ENCODE measurements around the gene CEPT1. TPM values are rescaled to one million over a fixed set of nuclear protein-coding genes. Genes with fewer than 3 reads are reported as not detected.

Gene CEPT1
- total and polyA plus RNA-seq, 2 of the 8 experiments (the other 6 are each of a cell fraction or from before 2014, with no cell fraction given): 18.5 to 28.6 TPM

DNA sequence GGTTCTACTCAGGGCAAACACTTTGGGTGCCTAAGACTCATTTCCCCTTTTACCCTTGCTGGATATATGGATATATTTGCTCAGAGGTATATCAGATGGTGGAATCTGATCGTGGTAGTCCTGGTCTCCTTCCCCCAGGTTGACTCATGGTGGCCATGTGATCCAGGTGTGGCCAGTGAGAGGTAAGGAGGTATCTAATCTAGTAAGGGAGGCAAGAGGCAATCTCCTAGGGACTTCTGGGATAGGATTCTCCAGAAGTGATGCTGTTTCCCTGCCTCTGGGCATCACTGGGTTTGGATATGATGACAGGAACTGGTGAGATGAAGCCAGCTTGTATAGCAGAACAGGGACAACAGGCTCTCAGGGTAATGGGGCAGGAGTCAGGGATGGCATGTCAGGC, 68.9 kb downstream of the CEPT1 start:
- H3K4me3 ChIP-seq (ENCODE audit: extremely low read depth in 1 of 4, insufficient read depth in 2 of 4, low read depth in 3 of 4, low read length in 4 of 4): no peak overlapping the region
- H2BK5ac ChIP-seq (ENCODE audit: low read depth, low read length): no peak overlapping the region
- H2BK20ac ChIP-seq (ENCODE audit: low read length): no peak overlapping the region
- H2AK5ac ChIP-seq (ENCODE audit: low read depth, low read length): no peak overlapping the region
- no peak overlapping the region for H3K9ac ChIP-seq (replicated peaks in 1 of 4; ENCODE audit: extremely low read depth in 1 of 4, low read depth in 3 of 4, low read length in 3 of 4)
- no peaks in the 10 kb centered on the region for H3K36me3 ChIP-seq (ENCODE audit: control insufficient read depth in 2 of 4, insufficient read depth in 4 of 4, low read length in 3 of 4)
- H3K4me2 ChIP-seq (ENCODE audit: insufficient read depth in 1 of 2, low read depth in 2 of 2, low read length in 2 of 2): no peak overlapping the region
- DNase-seq (ENCODE audit: low read depth in 1 of 2, low spot score in 2 of 2) (no peak), FAIRE-seq (no peak)
- H2BK12ac ChIP-seq (ENCODE audit: low read depth, low read length): no peak overlapping the region
- H4K8ac ChIP-seq (ENCODE audit: extremely low read depth, insufficient read depth, low read length): no peak overlapping the region
- WGBS, 2 experiments (ENCODE audit: extremely low coverage in 1 of 2, insufficient coverage in 1 of 2, insufficient read length in 1 of 2, insufficient replicate concordance in 2 of 2, low coverage in 1 of 2, low lambda C conversion rate in 2 of 2, missing lambda C conversion rate in 1 of 2): 87% methylated on average over 1 of the region's 1 CpG; no CpG with 5 or more reads in 1 of the 2 experiments
- ChIA-PET POLR2A (ENCODE audit: partially characterized antibody) (no interaction called here), CTCF (ENCODE audit: partially characterized antibody) (interaction anchor here (2.4 kb wide), 1 partner anchor 10 kb away, joined by 8 read pairs; no protein-coding TSS in a partner anchor)
- no peak overlapping the region for H4K91ac ChIP-seq (replicated peaks; ENCODE audit: insufficient read length, low read length)
- no peak overlapping the region for H3K27ac ChIP-seq (ENCODE audit: low read depth, low read length)
- H3K9me3 ChIP-seq (ENCODE audit: insufficient read depth in 2 of 2, low read depth in 1 of 2, low read length in 1 of 2): no peaks in the 10 kb centered on the region
- no peak overlapping the region for H2AFZ ChIP-seq (ENCODE audit: low read length)
- no peak overlapping the region for H3K23ac ChIP-seq (ENCODE audit: insufficient read length)
- no peak overlapping the region for H3K4ac ChIP-seq (replicated peaks; ENCODE audit: insufficient read length, low read depth, low read length)
- no peak overlapping the region for H2BK120ac ChIP-seq (replicated peaks; ENCODE audit: low read depth, low read length)
- no peak overlapping the region for H4K5ac ChIP-seq (ENCODE audit: insufficient read length, low read depth, low read length)
- H3K27me3 ChIP-seq (replicated peaks in 1 of 4; ENCODE audit: control insufficient read depth in 3 of 4, extremely low read depth in 1 of 4, insufficient read depth in 3 of 4, low read length in 3 of 4): peaks cover 15 to 22% (median 17%) of the 10 kb centered on the region in 4 experiments
- no peak overlapping the region for H3K18ac ChIP-seq (ENCODE audit: extremely low read depth, low read length)
- no peaks in the 10 kb centered on the region for H4K20me1 ChIP-seq (replicated peaks in 1 of 2; ENCODE audit: control insufficient read depth in 1 of 2, insufficient read depth in 2 of 2, low read length in 2 of 2)
- no peaks in the 10 kb centered on the region for H3K79me2 ChIP-seq (ENCODE audit: control insufficient read depth in 1 of 2, insufficient read depth in 2 of 2, low read length in 2 of 2)
- peaks cover 0 to 3% (median 1%) of the 10 kb centered on the region in 4 experiments; a peak in 3 of 7 replicates for H3K4me1 ChIP-seq (replicated peaks in 1 of 4; ENCODE audit: control insufficient read depth in 3 of 4, insufficient read depth in 4 of 4, low read length in 3 of 4)
- H3K56ac ChIP-seq (replicated peaks; ENCODE audit: insufficient read length, low read depth, low read length): no peak overlapping the region
- no peaks in the 10 kb centered on the region for H3K79me1 ChIP-seq (ENCODE audit: low read depth, low read length)
- H3K23me2 ChIP-seq (ENCODE audit: low read depth, low read length): no peaks in the 10 kb centered on the region; the same call in 1 of the 2 replicates
- H2BK15ac ChIP-seq (ENCODE audit: low read length): no peak overlapping the region
- no peak overlapping the region for H3K14ac ChIP-seq (ENCODE audit: insufficient read length)
- TF ChIP-seq EGR1 (IDR thresholded peaks at IDR 0.05; ENCODE audit: borderline replicate concordance, low read depth, low read length) (no peak), TAF1 (IDR thresholded peaks at IDR 0.05; ENCODE audit: low read depth, low read length) (no peak), BCL11A (IDR thresholded peaks at IDR 0.05; ENCODE audit: low read depth in 2 of 2, low read length in 2 of 2) (no peak), YY1 (IDR thresholded peaks at IDR 0.05; ENCODE audit: low read depth, low read length) (no peak), NANOG (IDR thresholded peaks at IDR 0.05; ENCODE audit: insufficient read depth, low read depth, low read length, poor library complexity, severe bottlenecking) (no peak), BRCA1 (IDR thresholded peaks at IDR 0.05; ENCODE audit: low read depth, low read length) (no peak), RBBP5 (IDR thresholded peaks at IDR 0.05; ENCODE audit: borderline replicate concordance, low read depth, low read length) (no peak), CBX5 (IDR thresholded peaks at IDR 0.05; ENCODE audit: low read depth, low read length) (no peak), POU5F1 (IDR thresholded peaks at IDR 0.05; ENCODE audit: low read depth, low read length) (no peak), CHD1 (IDR thresholded peaks at IDR 0.05; ENCODE audit: low read depth, low read length) (no peak), SP4 (IDR thresholded peaks at IDR 0.05; ENCODE audit: low read length) (no peak), SP1 (IDR thresholded peaks at IDR 0.05; ENCODE audit: low read depth, low read length) (no peak), EP300 (IDR thresholded peaks at IDR 0.05; ENCODE audit: borderline replicate concordance in 1 of 2, low read depth in 2 of 2, low read length in 2 of 2) (no peak), SIX5 (IDR thresholded peaks at IDR 0.05; ENCODE audit: low read depth, low read length) (no peak), PHF8 (conservative IDR thresholded peaks at IDR 0.05; ENCODE audit: low read depth, low read length) (no peak)
